Hematopoietic multipotent progenitor cell treated with erythropoietin and hydrocortisone succinate and interleukin-3 and kit ligand, for 15 days (in vitro differentiated cells): ENCODE measurements around the gene FNIP2.
"Not testable (repeated sequence)": the region's sequence is repeated elsewhere in the genome, so short reads cannot be mapped to it uniquely, and the experiment has no call there.

Experiments used
- DNase-seq: peaks from one replicate; pipeline ENCODE4 v3.0.0-alpha.2; 2015; ENCODE audit warnings: low spot score

The FNIP2 gene

DNA sequence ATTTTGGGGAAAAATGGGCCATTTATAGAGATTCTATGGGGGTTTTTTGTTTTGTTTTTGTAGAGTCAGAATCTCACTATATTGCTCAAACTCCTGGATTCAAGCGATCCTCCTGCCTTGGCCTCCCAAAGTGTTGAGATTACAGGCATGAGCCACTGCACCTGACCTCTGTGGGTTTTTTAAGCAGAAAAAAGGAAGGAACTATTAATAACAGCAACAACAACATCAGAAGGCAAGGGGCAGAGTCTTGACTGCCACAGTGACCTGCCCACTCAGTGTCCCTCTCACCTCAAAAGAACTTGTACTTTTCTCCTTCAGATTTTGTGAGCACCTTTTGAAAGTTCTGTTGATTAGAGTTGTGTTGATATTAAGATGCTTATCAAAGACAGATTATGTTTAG is 48.1 kb downstream of the FNIP2 start:
- no peak for DNase-seq

GRCh38 chr4:158817562-158818296 is 48.9 kb downstream of the FNIP2 start:
- no peak for DNase-seq

- DNase-seq, result no peak
Observed at GRCh38 chr4:158818560-158819140, 49.8 kb downstream of the FNIP2 start.

DNA sequence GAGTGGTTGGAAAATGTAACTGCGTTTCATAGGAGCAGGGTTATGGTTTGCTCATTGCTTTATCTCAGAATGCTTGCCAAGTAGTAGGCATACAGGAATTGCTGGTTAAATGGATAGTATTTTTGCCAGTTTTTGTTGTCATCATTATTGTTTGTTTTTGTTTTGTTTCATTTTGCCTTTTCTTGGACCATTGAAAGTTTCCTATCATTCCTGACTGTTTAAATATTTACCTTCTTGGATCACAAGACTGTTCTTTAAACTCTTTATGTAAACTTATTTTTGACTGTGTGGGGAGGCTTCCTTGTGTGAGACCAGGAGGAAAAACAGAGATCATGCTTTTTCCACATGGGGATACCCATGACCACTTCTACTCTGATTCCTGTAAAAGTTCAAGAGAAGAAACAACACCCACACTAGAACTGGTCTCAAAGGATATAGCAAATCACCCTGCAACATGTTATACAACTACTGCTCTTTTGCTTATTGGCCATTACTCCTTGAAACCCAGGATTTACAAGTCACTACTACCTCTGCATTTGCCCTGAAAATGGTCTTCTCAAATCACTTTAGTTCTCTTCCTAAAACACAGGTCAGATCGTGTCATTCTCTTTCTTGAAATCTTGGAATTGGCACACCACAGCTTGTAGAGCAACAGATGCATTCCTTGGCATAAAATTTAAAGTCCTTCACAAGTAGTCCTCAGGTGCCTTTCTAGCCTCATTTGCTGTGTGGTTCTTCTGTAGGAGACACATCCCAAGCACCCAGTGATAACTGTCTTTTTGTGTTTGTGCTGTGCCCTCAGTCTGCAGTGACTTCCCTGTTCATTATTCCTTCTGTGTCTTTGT is 51.3 kb downstream of the FNIP2 start:
- no peak for DNase-seq

DNA sequence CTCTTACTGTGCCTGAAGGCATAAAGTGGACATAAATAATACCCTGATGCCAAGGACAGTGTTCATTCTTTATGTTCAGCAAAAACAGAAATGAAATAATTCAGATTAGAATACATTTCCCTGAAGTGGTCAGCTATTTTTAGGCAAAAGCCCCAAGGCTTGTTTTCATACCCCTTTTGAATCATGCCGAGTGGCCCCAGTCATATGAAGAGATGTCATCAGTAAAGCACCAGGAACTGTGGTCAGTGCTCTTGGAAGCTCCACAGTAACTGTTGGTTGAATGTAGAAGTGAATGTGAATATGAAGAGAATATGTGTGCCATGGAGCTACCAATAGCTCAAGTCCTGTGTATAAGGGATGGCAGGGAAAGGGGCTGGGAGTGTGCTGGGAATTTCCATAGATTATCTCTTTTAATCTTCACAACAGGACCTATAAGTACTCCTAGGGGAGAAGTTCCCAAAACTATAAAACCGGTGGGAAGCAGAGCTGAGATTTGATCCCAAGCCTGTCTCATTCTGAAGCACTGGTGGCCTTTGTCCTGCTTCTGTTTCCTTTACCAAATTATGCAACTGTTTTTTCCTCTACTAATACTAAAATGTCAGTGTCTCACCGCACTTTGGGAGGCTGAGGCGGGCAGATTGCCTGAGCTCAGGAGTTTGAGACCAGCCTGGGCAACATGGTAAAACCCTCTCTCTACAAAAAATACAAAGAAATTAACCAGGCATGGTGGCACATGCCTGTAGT is 52.6 kb downstream of the FNIP2 start:
- no peak for DNase-seq

DNA sequence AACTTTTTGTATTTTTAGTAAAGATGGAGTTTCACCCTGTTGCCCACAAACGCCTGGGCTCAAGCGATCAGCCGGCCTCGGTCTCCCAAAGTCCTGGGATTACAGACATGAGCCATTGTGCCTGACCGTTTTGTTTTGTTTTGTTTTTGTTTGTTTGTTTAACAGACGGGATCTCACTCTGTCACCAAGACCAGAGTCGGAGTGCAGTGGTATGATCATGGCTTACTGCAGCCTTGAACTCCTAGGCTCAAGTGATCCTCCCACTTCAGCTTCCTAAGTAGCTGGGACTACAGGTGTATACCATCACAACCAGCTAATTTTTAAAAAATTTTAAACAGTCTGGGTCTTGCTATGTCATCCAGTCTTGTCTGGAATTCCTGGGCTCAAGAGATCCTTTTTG is 53.5 kb downstream of the FNIP2 start:
- DNase-seq, result no peak

GRCh38 chr4:158823461-158823873 is 54.6 kb downstream of the FNIP2 start:
- DNase-seq, result no peak

DNA sequence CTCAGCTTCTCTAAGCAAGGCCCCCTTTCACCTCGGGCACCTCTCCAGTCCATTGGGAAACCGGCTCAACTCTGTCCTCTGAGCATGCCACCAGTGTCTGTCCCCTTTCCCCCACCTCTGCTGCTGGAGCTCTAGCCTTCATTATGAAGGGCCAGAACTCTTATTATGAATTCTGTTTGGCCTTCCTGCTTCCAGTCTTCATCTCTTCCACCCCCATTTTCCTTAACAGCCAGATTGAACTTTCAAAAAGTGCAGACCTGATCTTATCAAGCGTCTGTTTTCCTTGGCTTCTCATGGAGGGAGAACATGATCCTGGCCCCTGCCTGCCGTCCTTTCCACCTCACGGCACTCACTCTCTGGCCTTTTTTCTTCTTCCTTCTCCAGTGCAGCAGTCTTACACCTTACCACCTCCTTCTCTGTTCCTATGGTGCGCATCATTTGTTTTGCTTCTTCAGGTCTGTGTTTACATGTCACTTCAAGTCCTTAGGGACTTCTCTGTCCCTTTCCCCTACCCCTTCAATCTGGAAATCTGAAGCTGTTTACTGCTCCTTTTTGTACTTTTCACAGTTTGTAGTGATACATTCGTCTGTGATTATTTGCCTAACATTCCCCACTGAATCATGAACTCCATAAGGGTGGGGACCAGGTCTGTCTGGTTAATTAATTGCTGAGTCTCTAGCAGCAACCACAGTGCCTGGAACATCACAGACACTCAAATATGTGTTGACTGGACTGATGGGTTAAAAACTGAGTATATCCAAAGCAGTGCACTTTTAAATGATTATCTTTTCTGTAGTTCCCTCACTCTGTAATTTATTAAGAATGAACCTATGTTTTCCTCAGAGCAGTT is 55.8 kb downstream of the FNIP2 start:
- DNase-seq, result no peak

DNA sequence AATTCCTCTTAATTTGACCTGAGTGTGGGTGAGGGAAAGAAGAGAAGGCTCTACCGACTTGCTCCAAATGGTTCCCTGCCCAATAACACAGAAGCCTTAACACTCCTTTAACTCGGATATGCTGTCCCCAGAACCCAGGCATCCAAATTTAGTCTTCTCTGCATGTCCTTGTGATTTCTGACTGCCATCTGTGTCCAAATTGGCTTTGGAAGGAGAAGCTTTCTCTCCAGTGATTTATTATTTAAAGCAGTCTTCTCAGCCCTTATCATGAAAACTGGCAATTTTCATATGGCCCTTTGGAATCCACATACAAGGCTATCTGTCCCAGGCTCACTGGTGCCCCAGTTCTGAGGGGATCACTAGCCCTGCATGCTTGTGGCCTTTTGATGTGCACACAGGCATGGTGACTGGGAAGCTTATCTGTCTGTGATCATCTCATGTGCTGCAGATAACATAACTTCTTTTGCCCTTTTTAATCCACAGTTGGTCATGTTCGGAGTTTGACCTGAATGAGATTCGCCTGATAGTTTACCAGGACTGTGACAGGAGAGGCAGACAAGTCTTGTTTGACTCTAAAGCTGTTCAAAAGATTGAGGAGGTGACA is 56.7 kb downstream of the FNIP2 start:
- no peak for DNase-seq

DNA sequence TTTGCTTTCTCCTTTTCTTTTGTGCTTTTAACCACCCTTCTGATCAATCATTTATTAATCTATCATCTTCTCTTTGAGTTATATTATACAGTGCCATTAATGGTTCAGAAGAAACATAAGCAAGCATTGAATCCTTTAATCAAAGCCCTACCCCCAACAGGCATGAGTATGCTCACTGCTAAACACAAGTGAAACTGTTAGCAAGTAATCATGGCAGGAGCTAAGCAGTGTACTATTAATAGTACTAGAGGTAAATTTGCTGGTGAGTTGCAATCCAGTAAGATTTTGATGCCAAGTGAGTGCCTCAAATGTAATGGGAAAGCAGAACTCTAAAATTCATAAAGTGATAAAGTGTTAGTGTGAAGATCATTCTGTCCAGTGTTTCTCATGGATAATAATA is 57.2 kb downstream of the FNIP2 start:
- DNase-seq, result no peak

DNA sequence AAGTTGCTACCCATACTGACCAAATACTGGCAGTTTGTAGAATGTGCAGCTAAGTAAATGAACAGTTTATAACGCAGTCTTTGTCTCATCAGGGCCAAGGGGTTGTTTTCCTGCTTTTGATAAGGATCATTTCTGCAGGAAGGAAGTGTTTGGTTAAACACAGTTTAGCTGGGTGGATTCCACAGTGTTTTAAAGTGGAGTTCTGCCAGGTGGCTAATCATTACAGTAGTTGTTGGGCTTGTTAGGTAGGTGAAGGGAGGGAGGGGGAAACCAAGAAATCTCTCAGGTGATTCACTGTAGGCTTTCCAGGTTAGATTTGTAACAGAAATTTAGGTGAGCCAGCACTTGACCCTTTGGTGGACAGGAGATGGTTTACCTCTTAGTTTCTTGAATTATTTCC is 58.1 kb downstream of the FNIP2 start:
- no peak for DNase-seq

DNA sequence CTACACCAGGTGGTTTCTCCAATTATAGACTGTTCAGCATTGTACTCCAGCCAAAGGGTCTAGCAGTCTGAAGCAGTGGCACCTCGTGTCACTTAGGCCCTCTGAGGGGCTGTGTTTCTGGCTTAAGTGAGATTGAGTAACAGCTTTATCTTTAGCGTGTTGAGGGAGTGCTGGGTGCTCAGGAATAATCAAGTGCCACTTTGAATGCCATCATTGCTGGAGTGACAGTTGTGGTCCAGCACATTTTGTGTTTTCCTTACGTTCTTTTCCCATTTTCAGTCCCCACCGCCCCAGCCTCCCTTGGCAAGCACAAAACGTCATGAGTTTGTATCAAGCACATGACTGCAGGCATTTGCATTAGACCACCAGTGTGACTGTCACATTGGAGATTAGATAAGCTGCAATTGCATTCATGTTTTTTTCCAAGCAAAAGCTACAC is 58.7 kb downstream of the FNIP2 start:
- DNase-seq, result peak; percentile 43

- not testable (repeated sequence) for DNase-seq
Observed at GRCh38 chr4:158828151-158828550, 59.3 kb downstream of the FNIP2 start.

GRCh38 chr4:158829254-158829653 is 60.4 kb downstream of the FNIP2 start:
- no peak for DNase-seq

GRCh38 chr4:158833602-158834001 is 64.8 kb downstream of the FNIP2 start:
- DNase-seq, result no peak

GRCh38 chr4:158835226-158836001 is 66.6 kb downstream of the FNIP2 start:
- DNase-seq, result peak; percentile 43

GRCh38 chr4:158836002-158836369 is 67.2 kb downstream of the FNIP2 start:
- no peak for DNase-seq

DNA sequence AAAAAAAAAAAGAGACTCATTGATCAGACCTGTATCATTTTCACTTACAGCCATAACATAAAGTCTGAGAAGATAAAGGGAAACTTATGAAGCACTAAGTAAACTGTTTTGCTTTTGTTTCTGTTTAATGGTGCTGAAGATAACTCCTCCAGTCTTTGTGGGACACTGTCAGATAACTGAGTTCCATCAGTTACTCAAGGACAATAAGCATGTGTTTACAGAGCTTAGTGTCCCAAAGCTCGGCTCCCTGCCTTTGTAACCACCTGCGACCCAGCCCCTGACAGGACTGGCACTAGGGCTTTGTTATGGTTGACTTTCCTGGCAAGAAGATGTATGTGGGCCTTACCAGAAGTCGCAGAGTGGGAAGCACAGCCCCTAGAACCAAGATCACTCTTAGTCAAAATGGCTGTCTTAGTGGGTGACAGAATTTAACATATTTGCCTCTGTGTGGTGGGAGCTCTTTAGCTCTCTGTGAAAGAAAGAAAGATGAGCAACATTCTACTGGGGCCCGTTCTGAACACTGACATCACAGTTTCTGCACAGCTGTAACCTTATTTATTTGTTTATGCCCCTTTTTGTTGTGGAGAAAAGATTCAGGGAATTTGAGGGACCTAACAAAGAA is 68.1 kb downstream of the FNIP2 start:
- DNase-seq, result no peak

DNA sequence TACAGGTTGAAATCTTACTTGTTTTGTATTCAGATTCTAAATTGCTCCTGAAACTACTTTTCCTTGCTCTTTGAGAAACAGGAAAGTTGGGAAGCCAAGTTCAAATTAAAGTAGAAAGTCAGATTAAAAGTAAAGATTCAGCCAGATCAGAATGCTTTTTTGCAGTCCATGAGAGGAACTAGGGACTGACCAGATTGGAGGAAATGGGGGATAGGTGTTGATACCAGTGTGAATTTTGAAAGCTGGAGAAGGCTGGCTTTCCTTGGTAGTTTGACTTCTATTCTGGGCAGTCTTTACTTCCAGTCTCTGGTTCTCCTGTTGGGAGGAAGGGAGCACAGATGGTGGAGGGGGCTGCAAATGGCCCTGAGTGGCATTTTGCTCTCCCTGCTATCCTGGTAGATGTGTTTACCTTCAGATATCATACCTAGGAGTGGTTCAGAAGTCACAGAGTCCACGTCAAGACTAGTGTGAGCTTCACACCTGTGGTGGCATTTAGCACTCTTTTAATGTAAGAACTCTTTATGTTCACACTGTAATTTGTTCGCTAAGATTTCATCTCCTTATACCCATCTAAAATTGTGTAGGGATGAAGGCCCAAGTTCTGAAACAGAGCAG is 68.8 kb downstream of the FNIP2 start:
- no peak for DNase-seq
